HPDE6-E6E7 (cell line): Measurements from ENCODE around the gene ADK.

Source experiments
- DNase-seq: peaks from one replicate; pipeline ENCODE4 v3.0.0; 2011; ENCODE audit warnings: missing footprints; ENCODE audit errors: extremely low spot score

Gene ADK

DNA sequence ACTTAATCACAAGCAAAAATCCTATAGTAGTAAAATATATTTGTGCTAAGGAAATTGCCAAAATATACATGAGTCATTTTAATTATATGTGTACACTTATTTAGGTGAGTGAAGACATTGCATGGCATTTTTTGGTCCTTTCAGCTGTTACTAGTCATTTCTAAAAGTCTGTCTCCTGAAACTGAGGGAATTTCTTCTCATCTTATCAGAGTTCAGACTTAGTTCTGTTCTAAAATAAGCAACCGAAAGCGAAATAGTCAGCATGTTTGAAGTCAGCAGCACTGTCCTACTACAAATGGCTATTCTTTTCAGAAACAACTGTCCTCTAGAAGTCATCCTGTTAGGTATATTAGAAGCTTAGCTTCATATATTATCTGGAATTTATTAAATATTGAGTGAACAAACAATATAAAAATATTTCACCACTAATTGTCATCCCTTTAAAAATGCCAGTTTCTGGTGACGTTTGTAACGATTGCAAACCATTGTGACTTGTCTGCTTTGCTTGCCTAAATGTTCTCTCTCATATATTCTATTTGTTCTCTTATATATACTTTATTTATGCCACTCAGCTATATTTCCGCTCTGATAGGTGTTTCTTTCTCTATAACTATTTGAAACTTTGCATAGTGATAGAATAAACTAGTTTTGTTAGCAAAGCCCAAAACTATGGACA lies 448.0 kb downstream of the ADK start:
- DNase-seq, result no peak

DNA sequence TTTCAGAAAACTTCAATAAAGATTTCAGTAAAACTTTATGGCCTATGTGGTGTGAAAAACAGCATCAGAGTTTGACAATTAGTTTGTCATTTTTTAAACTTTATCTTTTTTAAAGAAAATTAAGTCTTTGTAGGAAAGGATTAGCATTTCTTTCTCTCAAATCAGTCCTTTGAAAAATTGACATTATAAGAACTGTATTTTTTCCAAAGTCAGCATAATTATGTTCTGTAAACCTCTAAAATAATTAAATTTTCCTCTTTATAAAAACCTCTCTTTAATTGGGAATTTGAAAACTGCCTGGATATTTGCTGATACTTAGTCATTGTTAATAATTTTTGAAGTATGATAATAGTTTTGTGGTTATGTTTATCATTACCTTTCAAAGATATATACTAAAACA lies 448.7 kb downstream of the ADK start:
- DNase-seq, result no peak

DNA sequence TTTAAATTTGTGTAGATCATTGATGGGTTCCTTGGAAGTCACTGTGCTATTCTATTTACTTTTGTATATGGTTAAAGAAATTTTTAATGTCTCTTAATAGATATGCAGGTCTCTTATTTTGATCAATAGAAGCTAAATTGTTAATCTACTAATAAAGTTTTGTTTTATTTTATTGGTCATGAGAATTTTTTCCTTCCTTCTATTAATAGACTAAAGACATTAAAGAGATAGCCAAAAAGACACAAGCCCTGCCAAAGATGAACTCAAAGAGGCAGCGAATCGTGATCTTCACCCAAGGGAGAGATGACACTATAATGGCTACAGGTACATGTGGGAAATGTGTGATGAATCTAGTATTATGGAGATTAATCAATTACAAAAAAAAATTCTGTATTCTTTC lies 449.1 kb downstream of the ADK start:
- no peak for DNase-seq

DNA sequence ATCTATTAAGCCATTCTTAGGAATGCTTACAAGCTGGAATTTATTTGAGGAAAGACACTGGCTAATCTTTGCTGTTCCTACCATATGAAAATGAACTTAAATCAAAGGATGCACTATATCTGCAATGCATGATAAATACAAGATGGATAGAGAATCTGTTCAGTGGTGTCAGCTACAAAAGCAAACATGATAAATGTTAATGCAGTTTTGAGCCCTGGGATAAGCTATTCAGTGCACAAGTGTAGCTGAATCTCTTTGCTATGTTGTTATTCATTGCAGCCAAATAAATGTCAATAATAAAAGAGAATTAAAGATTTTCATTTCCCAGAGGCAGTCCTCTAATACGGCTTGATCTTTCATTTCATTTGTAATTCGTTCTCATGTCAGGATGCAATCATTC lies 451.6 kb downstream of the ADK start:
- no peak for DNase-seq

DNA sequence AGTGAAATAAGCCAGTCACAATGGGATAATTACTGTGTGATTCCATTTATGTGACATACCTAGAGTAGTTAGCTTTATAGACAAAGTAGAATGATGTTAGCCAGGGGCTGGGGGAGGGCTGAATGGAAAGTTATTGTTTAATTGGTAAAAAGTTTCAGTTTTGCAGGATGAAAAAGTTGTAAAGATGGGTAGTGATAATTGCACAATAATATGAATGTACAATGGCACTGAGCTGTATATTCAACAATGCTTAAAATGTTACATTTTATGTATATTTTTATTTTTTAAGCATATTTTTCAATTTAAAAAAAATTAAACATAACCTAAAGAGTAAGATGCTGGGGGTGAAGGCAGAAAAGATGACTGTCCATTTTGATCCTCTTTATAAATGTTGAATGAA lies 459.3 kb downstream of the ADK start:
- DNase-seq, result no peak

DNA sequence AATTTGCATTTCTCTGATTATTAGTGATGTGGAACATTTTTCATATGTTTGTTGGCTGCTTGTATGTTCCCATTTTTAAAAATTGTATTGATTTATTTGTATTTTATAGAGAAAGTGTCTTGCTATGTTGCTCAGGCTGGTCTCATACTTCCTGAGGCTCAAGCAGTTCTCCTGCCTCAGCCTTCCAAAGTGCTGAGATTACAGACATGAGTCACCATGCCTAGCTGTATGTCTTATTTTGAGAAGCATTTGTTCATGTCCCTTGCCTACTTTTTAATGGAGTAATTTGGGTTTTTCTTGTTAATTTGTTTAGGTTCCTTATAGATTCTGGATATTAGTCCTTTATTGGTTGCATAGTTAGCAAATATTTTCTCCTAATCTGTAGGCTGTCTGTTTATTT lies 461.2 kb downstream of the ADK start:
- no peak for DNase-seq

DNA sequence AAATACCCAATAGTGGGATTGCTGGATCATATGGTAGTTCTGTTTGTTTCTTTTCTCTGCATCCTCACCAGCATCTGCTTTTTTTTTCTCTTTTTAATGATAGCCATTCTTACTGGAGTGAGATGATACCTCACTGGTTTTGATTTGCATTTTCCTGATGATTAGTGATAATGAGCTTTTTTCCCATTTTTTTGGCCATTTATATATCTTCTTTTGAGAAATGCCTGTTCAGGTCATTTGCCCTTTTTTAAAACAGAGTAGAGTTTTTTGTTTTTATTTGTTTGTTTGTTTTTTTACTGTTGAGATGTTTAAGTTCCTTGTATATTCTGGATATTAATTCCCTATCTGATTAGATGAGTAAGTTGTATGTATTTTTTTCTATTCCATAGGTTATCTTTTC lies 469.6 kb downstream of the ADK start:
- no peak for DNase-seq

DNA sequence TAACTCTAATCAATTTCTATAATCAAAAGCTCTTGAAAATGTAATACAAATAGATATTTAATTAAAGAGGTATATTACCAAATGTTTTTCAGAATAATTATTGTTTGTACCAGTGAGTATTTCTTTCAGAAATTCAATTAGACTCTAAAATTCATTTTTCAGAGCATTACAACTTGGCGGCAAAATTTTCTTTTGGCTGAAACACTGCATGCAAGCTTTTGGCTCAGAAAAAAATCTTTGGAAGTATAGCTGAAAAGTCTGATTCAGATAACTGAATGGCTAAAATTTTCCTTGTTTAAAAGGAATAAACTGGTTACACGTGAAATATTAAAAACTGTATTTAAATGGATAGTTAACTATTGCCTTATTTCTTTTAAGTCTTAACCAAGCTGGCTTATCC lies 472.8 kb downstream of the ADK start:
- no peak for DNase-seq

DNA sequence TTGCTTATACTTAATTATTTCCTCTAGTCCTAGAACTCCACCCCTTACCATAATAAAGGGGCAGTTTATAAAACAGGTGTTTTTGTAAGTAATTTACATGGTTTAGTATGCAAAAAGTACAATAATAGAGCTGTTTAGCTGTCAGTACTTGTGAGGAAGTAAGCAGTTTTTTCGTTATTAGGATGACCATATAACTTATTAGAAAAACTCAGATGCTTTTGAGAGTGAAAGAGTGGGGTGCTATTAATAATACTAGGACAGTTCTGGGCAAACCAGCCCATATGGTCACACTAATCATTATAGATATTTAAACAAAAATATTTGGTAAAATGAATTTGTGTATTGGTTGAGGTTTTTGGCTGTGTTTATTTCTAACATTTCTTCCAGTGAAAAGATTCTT lies 473.5 kb downstream of the ADK start:
- no peak for DNase-seq

DNA sequence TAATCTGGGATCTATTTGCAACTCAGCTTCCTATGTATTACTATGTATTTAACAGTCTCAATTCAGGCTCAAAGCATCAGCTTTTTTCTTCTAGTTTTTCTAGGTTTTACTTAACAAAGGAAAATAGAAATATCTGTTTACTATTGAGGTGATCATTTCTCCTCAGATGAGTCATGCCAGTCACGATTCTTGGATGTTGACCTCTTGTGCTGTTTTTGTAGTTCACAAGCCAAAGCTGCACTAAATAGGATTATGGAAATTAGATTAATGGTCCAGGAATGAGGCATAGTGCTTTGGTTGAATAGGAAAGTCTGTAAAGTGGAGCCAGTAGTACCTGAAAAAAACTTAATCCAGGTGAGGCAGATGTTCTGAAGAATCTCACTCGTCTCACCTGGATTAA lies 477.1 kb downstream of the ADK start:
- no peak for DNase-seq

DNA sequence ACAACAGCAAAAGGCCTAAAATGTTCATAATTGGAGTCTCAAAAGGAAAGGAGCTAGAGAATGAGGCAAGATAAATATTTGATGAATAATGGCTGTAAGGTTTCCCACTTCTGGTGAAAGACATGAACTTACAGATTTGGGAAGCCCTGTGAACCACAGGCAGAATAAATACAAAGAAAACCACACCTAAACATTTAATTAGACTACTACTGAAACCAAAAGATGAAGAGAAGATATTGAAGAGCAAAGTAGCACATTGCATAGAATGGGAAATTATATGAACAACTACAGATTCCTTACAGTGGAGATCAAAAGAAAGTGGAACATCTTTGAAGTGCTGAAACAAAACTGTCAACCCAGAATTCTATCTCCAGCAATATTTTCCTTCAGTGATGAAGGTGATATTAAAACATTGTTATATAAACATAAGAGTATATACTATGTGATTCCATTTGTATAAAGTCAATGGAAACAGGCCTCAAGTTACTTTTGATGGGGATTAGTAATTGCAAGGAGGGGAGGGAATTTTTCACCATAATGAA lies 484.0 kb downstream of the ADK start:
- no peak for DNase-seq

DNA sequence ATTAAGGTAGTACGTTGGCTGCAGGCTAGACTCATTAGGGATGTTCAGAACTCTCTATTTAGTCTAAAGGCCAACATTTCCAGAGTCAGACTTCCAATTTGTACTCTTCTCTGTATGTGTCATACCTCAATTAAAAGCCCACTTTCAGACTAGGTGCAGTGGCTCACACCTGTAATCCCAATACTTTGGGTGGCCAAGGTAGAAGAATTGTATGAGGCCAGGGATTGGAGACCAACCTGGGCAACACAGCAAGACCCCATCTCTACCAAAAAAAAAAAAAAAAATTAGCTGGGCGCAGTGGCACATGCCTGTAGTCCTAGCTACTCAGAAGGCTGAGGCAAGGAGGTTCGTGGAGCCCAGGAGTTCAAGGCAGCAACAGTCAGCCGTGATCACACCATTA lies 484.6 kb downstream of the ADK start:
- no peak for DNase-seq

DNA sequence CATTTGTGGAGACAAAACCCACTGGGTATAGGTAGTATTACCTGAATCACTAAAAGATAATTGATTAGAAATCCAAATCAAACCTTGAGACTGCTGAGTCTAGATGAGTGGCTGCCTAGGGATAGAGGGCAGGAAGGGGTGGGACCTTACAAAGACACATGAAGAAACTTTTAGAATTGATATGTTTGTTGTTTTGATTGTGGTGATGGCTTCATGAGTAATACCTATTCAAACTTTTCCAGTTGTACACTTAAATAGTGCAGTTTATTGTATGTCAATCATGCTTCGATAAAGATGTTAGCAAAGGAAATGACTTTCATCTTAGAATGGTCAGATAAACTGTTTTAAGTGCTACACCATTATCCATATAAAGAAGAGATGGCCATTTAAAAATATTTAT lies 486.7 kb downstream of the ADK start:
- no peak for DNase-seq

DNA sequence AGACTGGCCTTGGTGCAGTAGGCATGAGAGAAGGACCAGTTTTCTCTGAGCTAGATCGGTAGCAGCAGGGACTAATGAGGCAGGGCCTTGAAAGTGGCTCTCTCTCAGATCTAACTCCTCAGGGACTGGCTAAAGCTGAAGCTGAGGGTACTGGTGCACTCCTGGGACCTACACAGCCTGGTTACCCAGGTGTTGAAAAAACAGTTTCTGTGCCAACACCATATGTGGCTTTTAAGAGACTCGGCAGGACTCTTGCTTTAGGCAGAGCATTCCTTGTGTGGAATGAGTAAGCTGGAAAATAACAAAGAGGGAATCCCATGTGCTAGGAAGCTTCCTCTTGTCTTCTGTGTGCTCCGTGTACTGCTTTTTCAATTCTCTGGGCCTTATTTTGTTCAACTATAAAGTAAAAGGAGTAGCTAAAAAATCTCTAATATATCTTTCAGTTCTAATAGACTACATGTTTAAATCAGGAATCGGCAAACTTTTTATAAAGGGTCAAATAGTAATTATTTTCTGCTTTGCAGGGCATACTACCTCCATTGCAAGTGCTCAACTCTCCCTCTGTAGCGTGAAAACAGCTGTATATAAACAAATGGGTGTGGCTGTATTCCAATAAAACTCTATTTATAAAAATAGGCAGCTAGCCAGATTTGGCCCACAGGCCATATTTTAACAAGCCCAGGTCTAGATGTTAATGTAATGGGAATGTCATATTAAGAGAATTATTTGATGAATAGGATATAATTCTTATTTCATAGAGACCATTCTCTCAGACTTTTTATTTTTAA lies 489.3 kb downstream of the ADK start:
- DNase-seq, result no peak

DNA sequence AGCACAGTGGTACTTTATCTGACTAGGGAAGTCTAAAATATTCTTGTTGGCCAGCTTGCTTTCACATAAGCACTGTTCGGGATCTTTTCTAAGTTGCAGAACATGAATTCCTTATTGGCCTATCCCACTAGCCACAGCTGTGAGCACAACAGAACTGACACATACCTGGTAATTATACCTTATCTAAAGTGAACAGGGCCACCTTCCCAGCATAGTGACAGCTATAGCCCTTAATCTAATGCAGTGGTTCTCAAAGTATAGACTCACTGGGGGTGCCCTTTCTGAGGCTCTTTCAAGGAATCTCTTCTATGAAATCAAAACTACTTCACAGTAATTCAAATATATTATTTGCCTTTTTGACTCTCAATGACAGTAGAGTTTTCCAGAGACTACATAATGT lies 490.6 kb downstream of the ADK start:
- DNase-seq, result no peak

DNA sequence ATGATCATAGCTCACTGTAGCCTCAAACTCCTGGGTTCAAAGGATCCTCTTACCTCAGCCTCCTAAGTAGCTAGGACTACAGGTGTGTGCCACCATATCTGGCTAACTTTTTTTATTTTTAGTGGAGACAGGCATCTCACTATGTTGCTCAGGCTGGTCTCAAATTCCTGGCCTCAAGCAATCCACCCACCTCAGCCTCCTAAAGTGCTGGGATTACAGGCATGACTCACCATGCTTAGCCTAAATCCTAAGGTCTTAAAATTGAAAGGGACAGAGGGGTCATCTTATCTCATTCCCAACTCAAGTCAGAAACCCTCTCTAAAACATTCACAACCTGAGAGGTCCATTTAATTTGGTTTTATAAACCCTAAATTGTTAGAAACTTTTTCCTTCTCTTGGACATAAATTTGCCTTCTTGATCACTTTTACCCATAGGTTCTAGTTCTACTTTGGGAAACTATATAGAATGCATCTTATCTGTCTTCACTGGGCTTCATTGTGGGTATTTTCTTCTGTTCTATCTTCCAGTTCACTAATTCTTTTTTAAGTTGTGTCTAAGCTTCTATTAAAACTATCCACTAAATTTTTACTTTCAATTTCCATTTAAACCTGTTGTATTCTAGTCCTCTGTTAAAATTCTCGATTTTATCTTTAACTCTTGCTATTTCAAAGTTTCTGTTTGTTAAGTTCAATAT lies 492.0 kb downstream of the ADK start:
- no peak for DNase-seq

DNA sequence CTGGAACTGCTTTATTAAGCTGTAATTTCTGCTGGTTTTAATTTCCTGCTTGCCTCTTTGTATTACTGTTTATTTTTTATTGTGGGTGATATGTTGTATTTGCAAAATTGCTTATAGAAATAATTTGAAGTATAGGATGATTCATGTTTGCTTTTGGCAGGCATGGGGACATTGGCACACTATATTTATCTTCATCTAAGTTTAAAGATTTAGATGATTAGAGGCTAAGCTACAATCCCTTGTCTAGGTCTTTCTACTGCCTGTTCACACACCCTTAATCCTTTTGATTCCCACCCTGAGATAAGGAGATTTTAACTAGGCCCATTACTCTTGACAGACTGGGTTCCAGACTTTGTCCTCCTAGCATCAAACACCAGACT lies 492.6 kb downstream of the ADK start:
- DNase-seq, result no peak

DNA sequence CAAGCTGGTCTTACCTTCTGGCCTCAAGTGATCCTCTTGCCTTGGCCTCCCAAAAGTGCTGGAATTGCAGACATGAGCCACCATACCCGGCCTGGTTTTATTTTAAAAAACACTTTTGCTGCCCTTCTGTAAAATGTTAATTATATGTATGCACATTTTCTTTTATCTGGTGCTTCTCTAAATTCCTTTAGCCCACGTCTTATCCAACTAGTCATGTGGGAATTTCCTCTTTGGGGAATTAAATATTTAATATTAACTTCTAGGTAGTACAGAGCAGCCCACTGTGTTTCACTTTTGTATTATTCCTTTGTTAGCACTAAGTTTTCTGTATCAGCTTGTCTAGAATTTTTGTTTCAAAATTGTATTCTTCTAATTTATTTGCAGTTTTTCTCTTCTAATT lies 493.7 kb downstream of the ADK start:
- DNase-seq, result no peak

DNA sequence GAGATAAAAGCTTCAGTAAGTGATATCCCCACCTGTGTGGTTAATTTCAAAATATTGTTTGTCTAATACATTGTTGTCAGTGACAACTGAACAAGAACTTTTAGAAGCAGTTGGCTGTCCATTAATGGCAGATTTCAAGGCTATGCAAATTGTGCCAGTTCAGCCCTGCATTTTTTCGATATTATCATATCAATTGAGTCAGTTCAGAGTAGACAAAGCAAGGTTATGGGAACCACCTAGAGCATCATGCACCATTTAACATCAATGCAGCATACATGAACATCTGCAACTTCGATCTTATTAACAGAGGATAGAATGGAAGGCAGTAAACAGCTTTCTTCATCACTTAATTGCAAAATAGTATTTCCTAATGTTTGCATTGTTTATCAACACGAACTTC lies 494.7 kb downstream of the ADK start:
- DNase-seq, result no peak

DNA sequence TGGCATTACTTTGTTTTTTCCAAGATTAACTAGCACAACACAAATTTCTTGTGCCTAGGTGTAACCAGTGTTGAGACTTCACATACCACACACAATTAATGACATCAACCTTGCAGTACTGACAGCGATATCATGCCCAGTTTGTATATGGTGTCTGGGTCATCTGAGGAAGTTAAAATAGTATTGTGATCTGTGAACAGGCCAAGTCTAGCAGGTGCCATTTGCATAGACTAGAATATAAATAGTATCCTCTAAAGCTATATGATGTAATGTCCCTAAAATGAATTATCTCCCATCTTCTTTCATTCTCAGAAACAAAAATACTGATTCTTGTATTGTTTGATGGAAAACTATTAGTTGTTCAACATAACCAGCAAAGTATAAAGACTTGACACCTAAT lies 499.6 kb downstream of the ADK start:
- no peak for DNase-seq

DNA sequence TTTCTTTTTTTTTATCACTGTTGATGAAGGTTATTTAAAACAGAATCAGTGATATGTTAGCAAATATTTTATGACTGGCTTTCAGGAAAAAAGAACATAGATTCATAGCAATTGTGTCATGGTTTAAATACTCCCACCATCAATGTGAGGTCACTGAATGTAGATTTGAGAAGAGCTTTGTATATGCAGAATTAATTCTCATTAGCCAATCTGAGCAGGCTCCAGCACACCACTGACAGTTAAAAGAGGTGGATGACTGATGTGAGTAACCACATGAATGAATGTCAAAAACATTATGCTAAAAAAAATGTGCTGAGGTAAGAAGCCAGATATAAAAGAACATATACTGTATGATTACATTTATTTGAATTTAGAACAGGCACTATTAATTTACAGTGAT lies 500.5 kb downstream of the ADK start:
- no peak for DNase-seq

DNA sequence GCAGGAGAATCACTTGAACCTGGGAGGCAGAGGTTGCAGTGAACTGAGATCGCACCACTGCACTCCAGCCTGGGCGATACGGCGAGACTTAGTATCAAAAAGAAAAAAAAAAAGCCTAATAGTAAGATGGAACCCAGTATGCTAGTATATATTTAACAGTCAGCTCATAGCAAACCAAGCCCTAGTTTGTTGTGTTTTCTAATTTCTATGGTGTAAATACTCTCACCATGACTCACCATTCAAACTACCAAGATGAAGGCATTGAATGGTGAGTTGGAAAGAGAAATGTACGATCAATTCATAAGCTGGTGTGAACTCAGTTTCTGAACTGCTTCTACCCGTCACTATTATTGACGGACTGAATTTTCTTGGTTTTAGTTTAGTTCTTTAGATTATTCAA lies 501.6 kb downstream of the ADK start:
- DNase-seq, result no peak

DNA sequence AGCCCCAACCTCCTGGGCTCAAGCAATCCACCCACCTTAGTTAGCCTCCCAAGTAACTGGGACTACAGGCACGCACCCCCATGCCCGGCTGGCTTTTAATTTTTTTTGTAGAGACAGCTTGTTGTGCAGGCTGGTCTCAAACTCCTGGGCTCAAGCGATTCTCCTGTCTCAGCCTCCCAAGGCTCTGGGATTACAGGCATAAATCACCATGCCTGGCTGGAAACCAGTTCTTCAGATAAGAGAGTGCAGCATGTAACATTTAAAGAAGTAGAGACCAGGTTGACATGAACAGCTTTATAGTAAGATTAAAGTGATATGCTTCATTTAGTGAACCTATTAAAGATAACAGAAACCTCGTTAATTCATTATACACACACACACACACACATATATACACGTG lies 507.5 kb downstream of the ADK start:
- no peak for DNase-seq
